GM21723 (cell line): ENCODE results near the gene ETHE1.

Source experiments
- ATAC-seq: cut with Tn5 transposase; IDR thresholded peaks from one replicate; pipeline ENCODE4 v1.9.1; 2021; ENCODE audit warnings: mild to moderate bottlenecking, moderate library complexity; ENCODE audit not compliant: unreplicated experiment

ETHE1 gene

GRCh38 chr19:43526884-43527859, at the start of gene ETHE1:
Gene ETHE1, minus strand, starts transcription at chr19:43527201. Its CDS starts 24 bp downstream, at chr19:43527177.
- peak; percentile 68 for ATAC-seq

GRCh38 chr19:43575955-43576878, 49.2 kb upstream of the ETHE1 start:
- ATAC-seq, result no peak

GRCh38 chr19:43575156-43575950, 48.4 kb upstream of the ETHE1 start, which contains the start of the genes PINLYP and XRCC1:
Gene PINLYP, plus strand, starts transcription at chr19:43575801. Its CDS starts 1,391 bp downstream, at chr19:43577192.
Gene XRCC1, minus strand, starts transcription at chr19:43575527. Its CDS starts 69 bp downstream, at chr19:43575458.
- ATAC-seq, result peak; percentile 93

- ATAC-seq, result no peak
Measured at GRCh38 chr19:43574424-43575155, 47.6 kb upstream of the ETHE1 start.

GRCh38 chr19:43572171-43572588, 45.2 kb upstream of the ETHE1 start:
- ATAC-seq, result no peak

- no peak for ATAC-seq
Measured at GRCh38 chr19:43570174-43570791, 43.3 kb upstream of the ETHE1 start.

- no peak for ATAC-seq
Measured at GRCh38 chr19:43569657-43570056, 42.7 kb upstream of the ETHE1 start.

GRCh38 chr19:43564800-43565199, 37.8 kb upstream of the ETHE1 start:
- ATAC-seq, result no peak

GRCh38 chr19:43563816-43564457, 36.9 kb upstream of the ETHE1 start:
- ATAC-seq, result no peak

GRCh38 chr19:43562698-43563241, 35.8 kb upstream of the ETHE1 start:
- ATAC-seq, result peak; percentile 65

GRCh38 chr19:43562226-43562697, 35.3 kb upstream of the ETHE1 start:
- ATAC-seq, result no peak

GRCh38 chr19:43561139-43561970, 34.4 kb upstream of the ETHE1 start:
- no peak for ATAC-seq

- ATAC-seq, result no peak
Measured at GRCh38 chr19:43560687-43561086, 33.7 kb upstream of the ETHE1 start.

- ATAC-seq, result no peak
Measured at GRCh38 chr19:43555185-43555770, 28.3 kb upstream of the ETHE1 start.

- no peak for ATAC-seq
Measured at GRCh38 chr19:43554317-43554895, 27.4 kb upstream of the ETHE1 start.

GRCh38 chr19:43553656-43554055, 26.7 kb upstream of the ETHE1 start:
- ATAC-seq, result no peak

GRCh38 chr19:43552616-43553015, 25.6 kb upstream of the ETHE1 start:
- no peak for ATAC-seq
